ENCODE results near the gene GAPVD1. TPM values are rescaled to one million over a fixed set of nuclear protein-coding genes. Genes with fewer than 3 reads are reported as not detected.

GAPVD1 gene
- total and polyA plus RNA-seq, 2 of the 8 experiments (the other 6 are each of a cell fraction or from before 2014, with no cell fraction given) = 5.5 to 40.5 TPM

- Histone ChIP-seq H2BK20ac (ENCODE audit: low read length) (no peak overlapping the region), H4K20me1 (replicated peaks in 1 of 2; ENCODE audit: control insufficient read depth in 1 of 2, insufficient read depth in 2 of 2, low read length in 2 of 2) (no peaks in the 10 kb centered on the region), H3K9ac (replicated peaks in 1 of 4; ENCODE audit: extremely low read depth in 1 of 4, low read depth in 3 of 4, low read length in 3 of 4) (no peak overlapping the region), H3K27me3 (replicated peaks in 1 of 4; ENCODE audit: control insufficient read depth in 3 of 4, extremely low read depth in 1 of 4, insufficient read depth in 3 of 4, low read length in 3 of 4) (no peaks in the 10 kb centered on the region), H3K23me2 (ENCODE audit: low read depth, low read length) (no peaks in the 10 kb centered on the region), H4K8ac (ENCODE audit: extremely low read depth, insufficient read depth, low read length) (no peak overlapping the region; the same call in 1 of the 2 replicates), H3K4ac (replicated peaks; ENCODE audit: insufficient read length, low read depth, low read length) (no peak overlapping the region), H2AFZ (ENCODE audit: low read length) (no peak overlapping the region), H2BK15ac (ENCODE audit: low read length) (no peak overlapping the region), H3K23ac (ENCODE audit: insufficient read length) (no peak overlapping the region), H3K18ac (ENCODE audit: extremely low read depth, low read length) (no peak overlapping the region), H3K27ac (ENCODE audit: low read depth, low read length) (no peak overlapping the region), H2BK120ac (replicated peaks; ENCODE audit: low read depth, low read length) (no peak overlapping the region), H3K79me1 (ENCODE audit: low read depth, low read length) (no peaks in the 10 kb centered on the region), H3K14ac (ENCODE audit: insufficient read length) (no peak overlapping the region), H3K79me2 (ENCODE audit: control insufficient read depth in 1 of 2, insufficient read depth in 2 of 2, low read length in 2 of 2) (no peaks in the 10 kb centered on the region), H3K4me1 (replicated peaks in 1 of 4; ENCODE audit: control insufficient read depth in 3 of 4, insufficient read depth in 4 of 4, low read length in 3 of 4) (no peaks in the 10 kb centered on the region; a peak in 1 of 7 replicates), H2BK12ac (ENCODE audit: low read depth, low read length) (no peak overlapping the region), H2AK5ac (ENCODE audit: low read depth, low read length) (no peak overlapping the region), H3K36me3 (ENCODE audit: control insufficient read depth in 2 of 4, insufficient read depth in 4 of 4, low read length in 3 of 4) (no peaks in the 10 kb centered on the region), H4K5ac (ENCODE audit: insufficient read length, low read depth, low read length) (no peak overlapping the region), H3K9me3 (ENCODE audit: insufficient read depth in 2 of 2, low read depth in 1 of 2, low read length in 1 of 2) (no peaks in the 10 kb centered on the region), H4K91ac (replicated peaks; ENCODE audit: insufficient read length, low read length) (no peak overlapping the region), H3K56ac (replicated peaks; ENCODE audit: insufficient read length, low read depth, low read length) (no peak overlapping the region), H2BK5ac (ENCODE audit: low read depth, low read length) (no peak overlapping the region), H3K4me2 (ENCODE audit: insufficient read depth in 1 of 2, low read depth in 2 of 2, low read length in 2 of 2) (no peak overlapping the region), H3K4me3 (ENCODE audit: extremely low read depth in 1 of 4, insufficient read depth in 2 of 4, low read depth in 3 of 4, low read length in 4 of 4) (no peak overlapping the region)
- ChIA-PET POLR2A (ENCODE audit: partially characterized antibody) (interaction anchor here (1.2 kb wide), 1 partner anchor 139 kb away, joined by 4 read pairs; the partner anchor contains the start of gene HSPA5), CTCF (ENCODE audit: partially characterized antibody) (interaction anchor here (0.9 to 1.7 kb wide), 4 partner anchors 10 to 518 kb away, joined by 3 to 5 read pairs (median 4); no protein-coding TSS in a partner anchor)
- no peak for DNase-seq (ENCODE audit: low read depth in 1 of 2, low spot score in 2 of 2)
- FAIRE-seq = no peak
- WGBS, 2 experiments (ENCODE audit: extremely low coverage in 1 of 2, insufficient coverage in 1 of 2, insufficient read length in 1 of 2, insufficient replicate concordance in 2 of 2, low coverage in 1 of 2, low lambda C conversion rate in 2 of 2, missing lambda C conversion rate in 1 of 2) = 95% methylated on average over 6 of the region's 8 CpGs; no CpG with 5 or more reads in 1 of the 2 experiments
- no peak for TF ChIP-seq CHD1 (IDR thresholded peaks at IDR 0.05; ENCODE audit: low read depth, low read length)
- no peak for TF ChIP-seq KDM1A (IDR thresholded peaks at IDR 0.05; ENCODE audit: borderline replicate concordance, low read length)
- no peak for TF ChIP-seq HDAC2 (IDR thresholded peaks at IDR 0.05; ENCODE audit: borderline replicate concordance in 1 of 2, low read depth in 2 of 2, low read length in 2 of 2)
- no peak for TF ChIP-seq SAP30 (IDR thresholded peaks at IDR 0.05; ENCODE audit: insufficient read depth, insufficient replicate concordance, low read length)
- TF ChIP-seq TEAD4 (IDR thresholded peaks at IDR 0.05; ENCODE audit: low read depth, low read length) = no peak
- TF ChIP-seq SIRT6 (IDR thresholded peaks at IDR 0.05; ENCODE audit: low read length) = no peak
- no peak for TF ChIP-seq ATF2 (IDR thresholded peaks at IDR 0.05; ENCODE audit: low read length)
- no peak for TF ChIP-seq POLR2A (IDR thresholded peaks at IDR 0.05; ENCODE audit: control extremely low read depth in 1 of 2, low read depth in 2 of 2, low read length in 2 of 2)
- TF ChIP-seq TAF1 (IDR thresholded peaks at IDR 0.05; ENCODE audit: low read depth, low read length) = no peak
- no peak for TF ChIP-seq E2F6 (IDR thresholded peaks at IDR 0.05)
Observed at GRCh38 chr9:125380406-125380805, 118.8 kb downstream of the GAPVD1 start.
